ENCODE measurements around the gene ZCWPW1. TPM values are rescaled to one million over a fixed set of nuclear protein-coding genes. Genes with fewer than 3 reads are reported as not detected.

ZCWPW1 gene
- 1 to 10 TPM; 2.3 TPM for total RNA-seq

- ChIA-PET POLR2A (interaction anchor here (0.5 to 2.5 kb wide), 11 partner anchors 27 to 308 kb away, joined by 3 to 8 read pairs (median 3); partner anchors contain the start of genes FBXO24, GPC2, POP7 and STAG3), CTCF (interaction anchor here (0.6 to 2.5 kb wide), 4 partner anchors 21 to 737 kb away, joined by 3 to 9 read pairs (median 4); no protein-coding TSS in a partner anchor)
Observed at GRCh38 chr7:100428199-100428966, at the start of gene ZCWPW1. Gene ZCWPW1, minus strand, starts transcription at chr7:100428703. Its CDS starts 8,054 bp downstream, at chr7:100420649.

GRCh38 chr7:100477871-100478267 is 49.4 kb upstream of the ZCWPW1 start:
- POLR2A ChIA-PET = interaction anchor here (0.6 to 1.6 kb wide), 3 partner anchors 47 to 374 kb away, joined by 4 to 8 read pairs (median 4); partner anchors contain the start of genes MEPCE, SLC12A9 and ZCWPW1

GRCh38 chr7:100476903-100477870 is 48.7 kb upstream of the ZCWPW1 start:
- ChIA-PET POLR2A (interaction anchor here (0.9 to 1.6 kb wide), 2 partner anchors 47 to 48 kb away, joined by 4 to 8 read pairs; partner anchors contain the start of genes MEPCE and ZCWPW1), CTCF (interaction anchor here (0.8 to 6.0 kb wide), 12 partner anchors 10 to 107 kb away, joined by 3 to 46 read pairs (median 4); no protein-coding TSS in a partner anchor)

More at GRCh38 chr7:100477871-100478267, 49.4 kb upstream of the ZCWPW1 start:
- CTCF ChIA-PET = interaction anchor here (0.7 to 6.0 kb wide), 14 partner anchors 8 to 107 kb away, joined by 3 to 46 read pairs (median 4); no protein-coding TSS in a partner anchor

GRCh38 chr7:100476101-100476780 is 47.7 kb upstream of the ZCWPW1 start:
- POLR2A ChIA-PET = no interaction called here
- CTCF ChIA-PET = interaction anchor here (0.9 to 6.0 kb wide), 5 partner anchors 9 to 84 kb away, joined by 3 to 46 read pairs (median 4); no protein-coding TSS in a partner anchor

- POLR2A ChIA-PET = interaction anchor here (0.7 kb wide), 1 partner anchor 47 kb away, joined by 3 read pairs; no protein-coding TSS in a partner anchor
- CTCF ChIA-PET = interaction anchor here (0.9 to 6.0 kb wide), 3 partner anchors 8 to 85 kb away, joined by 3 to 46 read pairs (median 4); no protein-coding TSS in a partner anchor
Observed at GRCh38 chr7:100475549-100475948, 47.0 kb upstream of the ZCWPW1 start.

- POLR2A ChIA-PET = no interaction called here
- CTCF ChIA-PET = interaction anchor here (1.1 to 6.0 kb wide), 3 partner anchors 88 to 96 kb away, joined by 3 to 46 read pairs (median 3); no protein-coding TSS in a partner anchor
Observed at GRCh38 chr7:100472854-100473499, 44.5 kb upstream of the ZCWPW1 start.

- CTCF ChIA-PET = interaction anchor here (1.4 to 6.0 kb wide), 2 partner anchors 88 to 93 kb away, joined by 3 to 46 read pairs; no protein-coding TSS in a partner anchor
Observed at GRCh38 chr7:100472121-100472851, 43.8 kb upstream of the ZCWPW1 start.

GRCh38 chr7:100471021-100471420 is 42.5 kb upstream of the ZCWPW1 start:
- ChIA-PET CTCF (no interaction called here), POLR2A (no interaction called here)

More at GRCh38 chr7:100472121-100472851, 43.8 kb upstream of the ZCWPW1 start:
- POLR2A ChIA-PET = no interaction called here

GRCh38 chr7:100469227-100470044 is 40.9 kb upstream of the ZCWPW1 start:
- ChIA-PET CTCF (interaction anchor here (0.6 to 2.9 kb wide), 23 partner anchors 9 to 644 kb away, joined by 3 to 23 read pairs (median 4); partner anchors contain the start of genes FBXO24, LRCH4, NYAP1 and TSC22D4), POLR2A (interaction anchor here (0.7 to 1.0 kb wide), 2 partner anchors 85 to 405 kb away, joined by 3 read pairs; partner anchors contain the start of gene SRRT)

GRCh38 chr7:100467638-100468373 is 39.3 kb upstream of the ZCWPW1 start:
- POLR2A ChIA-PET = no interaction called here
- CTCF ChIA-PET = interaction anchor here (1.0 to 2.9 kb wide), 4 partner anchors 9 to 81 kb away, joined by 3 to 23 read pairs (median 7); partner anchors contain the start of gene NYAP1

- ChIA-PET CTCF (interaction anchor here (1.0 kb wide), 1 partner anchor 10 kb away, joined by 4 read pairs; no protein-coding TSS in a partner anchor), POLR2A (interaction anchor here (0.6 kb wide), 1 partner anchor 88 kb away, joined by 8 read pairs; no protein-coding TSS in a partner anchor)
Observed at GRCh38 chr7:100466653-100467605, 38.4 kb upstream of the ZCWPW1 start.

GRCh38 chr7:100465702-100466311 is 37.3 kb upstream of the ZCWPW1 start:
- CTCF ChIA-PET = interaction anchor here (0.8 kb wide), 1 partner anchor 58 kb away, joined by 3 read pairs; no protein-coding TSS in a partner anchor
- POLR2A ChIA-PET = interaction anchor here (0.8 to 1.0 kb wide), 3 partner anchors 12 to 27 kb away, joined by 3 to 4 read pairs (median 4); partner anchors contain the start of gene TSC22D4

- ChIA-PET CTCF (interaction anchor here (0.7 to 0.8 kb wide), 2 partner anchors 58 to 279 kb away, joined by 3 read pairs; no protein-coding TSS in a partner anchor), POLR2A (interaction anchor here (0.8 to 1.0 kb wide), 3 partner anchors 12 to 26 kb away, joined by 3 to 4 read pairs (median 4); partner anchors contain the start of gene TSC22D4)
Observed at GRCh38 chr7:100465299-100465698, 36.8 kb upstream of the ZCWPW1 start.

Measured in activated CD8-positive, alpha-beta memory T cell treated with anti-CD3 and anti-CD28 coated beads for 36 hours (primary cell).